C4-2B (cell line): ENCODE data around the gene MYO1E.

Source experiments
- H3K27ac ChIP-seq: fragments of 450-650 bp; 2 replicates; pipeline ENCODE4 v1.5.1; 2017
- CTCF ChIP-seq: fragments of 450-650 bp; conservative IDR thresholded peaks from 2 replicates; pipeline ENCODE4 v1.5.1; 2017; ENCODE audit warnings: mild to moderate bottlenecking
- ZFX ChIP-seq: fragments of 450-650 bp; IDR thresholded peaks from 2 replicates; pipeline ENCODE4 v1.6.1; 2017

MYO1E gene

GRCh38 chr15:59120937-59121336, 251.7 kb downstream of the MYO1E start:
- no peak for TF ChIP-seq CTCF
- TF ChIP-seq ZFX, result no peak
- no peak overlapping the region for H3K27ac ChIP-seq

- H3K27ac ChIP-seq, result no peak overlapping the region
- TF ChIP-seq ZFX (no peak), CTCF (no peak)
Observed at GRCh38 chr15:59119625-59120024, 253.0 kb downstream of the MYO1E start.

GRCh38 chr15:59116771-59117170, 255.9 kb downstream of the MYO1E start:
- no peak for TF ChIP-seq CTCF
- no peak for TF ChIP-seq ZFX
- H3K27ac ChIP-seq, result no peak overlapping the region

- no peak overlapping the region for H3K27ac ChIP-seq
- TF ChIP-seq ZFX, result no peak
- no peak for TF ChIP-seq CTCF
Observed at GRCh38 chr15:59116141-59116540, 256.5 kb downstream of the MYO1E start.

GRCh38 chr15:59115047-59115446, 257.6 kb downstream of the MYO1E start:
- H3K27ac ChIP-seq, result no peak overlapping the region
- TF ChIP-seq ZFX, result no peak
- TF ChIP-seq CTCF, result no peak

GRCh38 chr15:59111251-59111650, 261.4 kb downstream of the MYO1E start:
- no peak overlapping the region for H3K27ac ChIP-seq
- no peak for TF ChIP-seq CTCF
- no peak for TF ChIP-seq ZFX

GRCh38 chr15:59105854-59106253, 266.8 kb downstream of the MYO1E start:
- TF ChIP-seq ZFX, result no peak
- peak; percentile 64 for TF ChIP-seq CTCF
- H3K27ac ChIP-seq, result peak overlapping the region; percentile 90
